H1 (cell line): ENCODE measurements around the gene INPP4B. TPM values are rescaled to one million over a fixed set of nuclear protein-coding genes. Genes with fewer than 3 reads are reported as not detected.

Experiments used
- EGR1 ChIP-seq: IDR thresholded peaks from 2 replicates; pipeline ENCODE4 v1.6.1; 2011; ENCODE audit warnings: low read depth, low read length, borderline replicate concordance
- JUN ChIP-seq: IDR thresholded peaks from 2 replicates; pipeline ENCODE4 v1.6.1; 2011; ENCODE audit warnings: low read depth, mild to moderate bottlenecking, improper control_type of control experiment, low read length
- RNF2 ChIP-seq: fragments of 200-900, 300-1000 bp; sonication (generic); IDR thresholded peaks from 2 replicates; pipeline ENCODE4 v1.7.1; 2016; ENCODE audit warnings: borderline replicate concordance, low read depth, mild to moderate bottlenecking, antibody characterized with exemption, low read length; ENCODE audit not compliant: poor library complexity, severe bottlenecking; ENCODE audit errors: missing control alignments
- YY1 ChIP-seq: IDR thresholded peaks from 2 replicates; pipeline ENCODE4 v1.6.1; 2011; ENCODE audit warnings: low read depth, mild to moderate bottlenecking, low read length
- polyA plus RNA-seq, 7 experiments: library from polyadenylated mRNA; depleted of rRNA in 3 of 7; stranded (reverse) in 5 of 7; unstranded in 2 of 7; fragments of >200 nt in 5 of 7; fragments of 200-250 nt in 2 of 7; gene quantifications; 1 replicate in 5 of 7; 2 replicates in 1 of 7; 4 replicates in 1 of 7; pipeline versions ENCODE4 v1.2.1 to v1.2.3, GENCODE V29; 2011 to 2013; ENCODE audit warnings: missing spikeins in 2 of 7, mixed read lengths in 2 of 7
- total RNA-seq: library from RNA; stranded (reverse); fragmentation: NEBNext Ultra II Directional; extraction: Animal tissue kit (Norgen Biotek cat#: 25700); gene quantifications from 2 replicates; pipeline ENCODE4 v1.2.1, GENCODE V29; 2021

The INPP4B gene
- total and polyA plus RNA-seq, 2 of the 8 experiments (the other 6 are each of a cell fraction or from before 2014, with no cell fraction given): 0.11 to 0.54 TPM

GRCh38 chr4:142687547-142688275, 158.4 kb downstream of the INPP4B start (continued):
- TF ChIP-seq YY1: no peak
- TF ChIP-seq RNF2: no peak
- TF ChIP-seq JUN: no peak
- no peak for TF ChIP-seq EGR1
